ENCODE measurements around the gene SPATA31C1.

DNA sequence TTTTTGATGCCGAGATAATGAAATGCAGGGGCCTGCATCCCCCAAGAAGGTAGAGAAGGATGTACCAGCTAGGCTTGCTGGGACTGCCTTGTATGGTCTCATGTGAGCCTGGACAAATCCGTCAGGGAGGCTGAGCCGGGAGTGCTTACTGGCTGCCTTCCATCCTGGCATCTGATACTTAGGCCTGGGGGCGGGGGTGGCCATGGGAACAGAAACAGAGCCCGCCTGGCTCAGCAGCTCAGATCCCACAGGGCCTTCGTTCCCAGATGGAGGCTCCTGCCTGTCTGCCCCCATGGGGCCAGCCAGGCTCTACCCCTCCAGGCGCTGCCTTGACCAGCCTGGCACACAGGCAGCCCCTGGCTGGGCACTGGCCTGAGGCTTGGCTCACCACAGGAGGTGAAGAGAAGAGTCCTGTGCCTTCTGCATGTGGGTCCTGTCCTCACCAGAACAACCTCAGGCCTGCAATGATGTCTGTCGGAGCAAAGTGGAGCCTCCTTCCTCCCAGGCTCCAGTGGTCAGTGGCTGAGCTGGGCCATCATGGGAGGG, 45.6 kb upstream of the SPATA31C1 start:
- TF ChIP-seq, protein P1, sequence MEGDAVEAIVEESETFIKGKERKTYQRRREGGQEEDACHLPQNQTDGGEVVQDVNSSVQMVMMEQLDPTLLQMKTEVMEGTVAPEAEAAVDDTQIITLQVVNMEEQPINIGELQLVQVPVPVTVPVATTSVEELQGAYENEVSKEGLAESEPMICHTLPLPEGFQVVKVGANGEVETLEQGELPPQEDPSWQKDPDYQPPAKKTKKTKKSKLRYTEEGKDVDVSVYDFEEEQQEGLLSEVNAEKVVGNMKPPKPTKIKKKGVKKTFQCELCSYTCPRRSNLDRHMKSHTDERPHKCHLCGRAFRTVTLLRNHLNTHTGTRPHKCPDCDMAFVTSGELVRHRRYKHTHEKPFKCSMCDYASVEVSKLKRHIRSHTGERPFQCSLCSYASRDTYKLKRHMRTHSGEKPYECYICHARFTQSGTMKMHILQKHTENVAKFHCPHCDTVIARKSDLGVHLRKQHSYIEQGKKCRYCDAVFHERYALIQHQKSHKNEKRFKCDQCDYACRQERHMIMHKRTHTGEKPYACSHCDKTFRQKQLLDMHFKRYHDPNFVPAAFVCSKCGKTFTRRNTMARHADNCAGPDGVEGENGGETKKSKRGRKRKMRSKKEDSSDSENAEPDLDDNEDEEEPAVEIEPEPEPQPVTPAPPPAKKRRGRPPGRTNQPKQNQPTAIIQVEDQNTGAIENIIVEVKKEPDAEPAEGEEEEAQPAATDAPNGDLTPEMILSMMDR (IDR thresholded peaks at IDR 0.05; ENCODE audit: low read length): no peak
- TF ChIP-seq EZH2 (optimal IDR thresholded peaks at IDR 0.05; ENCODE audit: low read depth, low read length) (no peak), EZH2phosphoT487 (IDR thresholded peaks at IDR 0.05; ENCODE audit: low read length) (no peak)

Data from MM.1S (cell line).